Activated T-helper 2 cell treated with anti-CD3 and anti-CD28 coated beads, Interferon-gamma antibody, Interleukin-2, Interleukin-4, amounts not matched to agents 10 μg/mL and 5 μg/mL and 100 μg/mL, durations not matched to agents 14 hours and 24 hours and 36 hours (primary cell): ENCODE results near the gene GJA3. TPM values are rescaled to one million over a fixed set of nuclear protein-coding genes. Genes with fewer than 3 reads are reported as not detected.
A peak's percentile ranks its signal among the peaks of the same experiment; 100 is the strongest.

Experiments
- DNase-seq: peaks from one replicate; pipeline ENCODE4 v3.0.0; 2021; ENCODE audit warnings: low spot score
- H3K27ac Mint-ChIP-seq: one replicate; pipeline ENCODE4 v1.8.0; 2021; ENCODE audit warnings: mixed read lengths
- H3K27me3 Mint-ChIP-seq: one replicate; pipeline ENCODE4 v1.8.0; 2021; ENCODE audit warnings: low read depth, mixed read lengths
- H3K36me3 Mint-ChIP-seq: one replicate; pipeline ENCODE4 v1.8.0; 2021; ENCODE audit warnings: low read depth, mixed read lengths
- H3K4me1 Mint-ChIP-seq: one replicate; pipeline ENCODE4 v1.8.0; 2021; ENCODE audit warnings: low read depth, mixed read lengths
- H3K4me3 Mint-ChIP-seq: one replicate; pipeline ENCODE4 v1.8.0; 2021; ENCODE audit warnings: low read depth, mild to moderate bottlenecking, moderate library complexity, mixed read lengths
- H3K9me3 Mint-ChIP-seq: one replicate; pipeline ENCODE4 v1.8.0; 2021; ENCODE audit warnings: mixed read lengths
- intact Hi-C: fragments of 100-400 bp; cut with micrococcal nuclease; formaldehyde crosslinking; loops from one replicate; pipeline ENCODE4 v1.15.1; 2023
- total RNA-seq: library from RNA; stranded (reverse); gene quantifications from 2 replicates; pipeline ENCODE4 v1.2.3, GENCODE V29; 2022

Gene GJA3
- total RNA-seq, 1 donor from 2014 or later: 0.07 TPM

GRCh38 chr13:20191311-20192157, 30.7 kb upstream of the GJA3 start:
- DNase-seq: no peak
- H3K4me3 Mint-ChIP-seq: peak overlapping the region; percentile 54
- no peaks in the 10 kb centered on the region for H3K36me3 Mint-ChIP-seq
- intact Hi-C loops: loop anchor here (5.0 kb wide), 1 partner anchor 511 kb away; the partner anchor contains the start of gene IL17D
- H3K9me3 Mint-ChIP-seq: no peaks in the 10 kb centered on the region
- peaks cover 11% of the 10 kb centered on the region for H3K4me1 Mint-ChIP-seq
- no peak overlapping the region for H3K27ac Mint-ChIP-seq
- H3K27me3 Mint-ChIP-seq: peaks cover 61% of the 10 kb centered on the region

GRCh38 chr13:20190481-20191310, 29.8 kb upstream of the GJA3 start:
- intact Hi-C loops: loop anchor here (5.0 kb wide), 1 partner anchor 512 kb away; the partner anchor contains the start of gene IL17D
- H3K9me3 Mint-ChIP-seq: no peaks in the 10 kb centered on the region
- H3K4me1 Mint-ChIP-seq: peaks cover 11% of the 10 kb centered on the region
- no peak for DNase-seq
- no peaks in the 10 kb centered on the region for H3K36me3 Mint-ChIP-seq
- peak overlapping the region; percentile 23 for H3K4me3 Mint-ChIP-seq
- no peak overlapping the region for H3K27ac Mint-ChIP-seq
- H3K27me3 Mint-ChIP-seq: peaks cover 56% of the 10 kb centered on the region

GRCh38 chr13:20190076-20190475, 29.2 kb upstream of the GJA3 start:
- DNase-seq: no peak
- H3K9me3 Mint-ChIP-seq: no peaks in the 10 kb centered on the region
- intact Hi-C loops: loop anchor here (5.0 kb wide), 1 partner anchor 512 kb away; the partner anchor contains the start of gene IL17D
- peaks cover 50% of the 10 kb centered on the region for H3K27me3 Mint-ChIP-seq
- no peak overlapping the region for H3K4me3 Mint-ChIP-seq
- no peak overlapping the region for H3K27ac Mint-ChIP-seq
- H3K4me1 Mint-ChIP-seq: peaks cover 11% of the 10 kb centered on the region
- H3K36me3 Mint-ChIP-seq: no peaks in the 10 kb centered on the region

- intact Hi-C loops: no loop called here
- Mint-ChIP-seq H3K4me1 (peaks cover 3% of the 10 kb centered on the region), H3K27me3 (peaks cover 39% of the 10 kb centered on the region), H3K36me3 (no peaks in the 10 kb centered on the region), H3K9me3 (no peaks in the 10 kb centered on the region), H3K27ac (no peak overlapping the region), H3K4me3 (no peak overlapping the region)
- DNase-seq: no peak
Observed at GRCh38 chr13:20188667-20189553, 28.1 kb upstream of the GJA3 start.

DNA sequence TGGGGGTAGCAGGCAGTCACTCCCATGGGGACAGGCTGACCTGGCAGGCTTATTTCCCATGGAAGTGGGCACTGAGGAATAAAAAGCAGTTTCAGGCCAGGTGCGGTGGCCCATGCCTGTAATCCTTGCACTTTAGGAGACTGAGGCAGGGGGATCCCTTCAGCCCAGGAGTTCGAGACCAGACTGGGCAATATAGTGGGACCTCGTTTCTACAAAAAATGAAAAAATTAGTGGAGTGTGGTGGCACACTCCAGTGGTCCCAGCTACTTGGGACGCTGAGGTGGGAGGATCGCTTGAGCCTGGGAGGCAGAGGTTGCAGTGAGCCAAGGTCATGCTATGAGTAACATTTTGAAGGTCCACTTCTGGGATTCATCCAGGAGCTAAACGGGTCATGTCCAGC, 25.9 kb upstream of the GJA3 start:
- no peak overlapping the region for H3K27ac Mint-ChIP-seq
- H3K9me3 Mint-ChIP-seq: no peaks in the 10 kb centered on the region
- peaks cover 38% of the 10 kb centered on the region for H3K27me3 Mint-ChIP-seq
- intact Hi-C loops: no loop called here
- H3K36me3 Mint-ChIP-seq: no peaks in the 10 kb centered on the region
- H3K4me1 Mint-ChIP-seq: no peaks in the 10 kb centered on the region
- no peak for DNase-seq
- H3K4me3 Mint-ChIP-seq: no peak overlapping the region

DNA sequence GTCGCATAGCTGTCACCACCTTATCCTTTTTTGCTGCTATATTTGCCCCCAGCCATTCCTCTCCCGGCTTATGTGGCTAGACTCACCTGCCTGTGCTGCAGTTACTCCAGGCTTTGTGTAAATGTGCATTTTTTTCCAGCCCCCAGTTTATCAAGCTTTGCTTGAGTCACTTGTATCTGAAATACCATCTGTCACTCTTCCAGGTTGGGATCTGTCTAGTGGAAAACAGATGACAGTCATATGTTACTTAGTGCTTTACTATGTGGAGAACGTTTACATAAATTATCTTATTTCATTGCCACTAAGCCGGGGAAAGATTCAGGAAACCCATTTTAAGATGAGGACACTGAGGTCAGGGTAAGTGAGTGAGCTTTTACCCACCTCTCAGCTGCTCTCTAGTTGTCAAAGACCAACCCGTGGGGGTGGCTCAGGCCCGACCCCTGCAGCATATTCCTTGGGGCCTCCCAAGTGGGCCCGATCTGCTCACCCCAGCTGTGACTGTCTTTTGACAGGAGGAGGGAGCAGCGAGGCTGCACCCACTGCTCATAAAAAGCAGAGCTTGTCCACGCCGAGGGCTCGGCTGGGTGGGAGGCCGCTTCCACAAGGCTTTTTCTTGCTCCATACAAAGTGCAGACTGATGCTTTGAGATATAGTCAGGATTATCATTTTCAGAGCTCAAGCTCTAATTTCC, 24.7 kb upstream of the GJA3 start:
- Mint-ChIP-seq H3K9me3 (no peaks in the 10 kb centered on the region), H3K36me3 (no peaks in the 10 kb centered on the region), H3K4me3 (no peak overlapping the region), H3K27ac (no peak overlapping the region), H3K4me1 (no peaks in the 10 kb centered on the region), H3K27me3 (peaks cover 33% of the 10 kb centered on the region)
- intact Hi-C loops: no loop called here
- no peak for DNase-seq

DNA sequence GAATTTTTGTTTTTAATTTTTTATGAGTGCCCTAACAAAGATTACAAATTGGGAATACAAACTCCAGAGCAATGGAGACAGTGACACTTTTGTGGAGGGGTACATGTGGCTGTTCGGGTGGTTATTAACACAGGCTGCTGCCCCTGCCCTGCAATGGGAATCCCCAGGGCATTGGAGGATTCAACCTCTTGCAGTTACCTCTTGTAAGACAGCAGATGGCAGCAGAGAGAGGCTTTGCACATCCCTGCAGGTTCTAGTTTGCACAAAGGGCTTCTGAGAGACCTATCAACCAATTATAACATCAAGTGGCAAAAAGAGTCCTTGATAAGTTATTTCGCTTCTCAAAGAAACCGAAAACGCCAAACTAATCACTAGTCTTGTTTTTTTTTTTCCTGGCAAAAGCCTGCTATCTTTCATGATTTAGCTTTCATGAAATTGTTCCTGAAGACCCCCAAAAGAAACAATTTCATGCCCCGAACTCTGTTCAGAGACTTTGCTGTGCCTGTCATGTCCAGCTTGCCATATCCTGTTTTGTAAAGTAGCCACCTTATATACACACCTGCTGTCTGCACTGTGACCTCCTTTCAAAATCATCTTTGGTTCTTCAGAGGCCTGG, 21.5 kb upstream of the GJA3 start:
- no peak overlapping the region for H3K4me3 Mint-ChIP-seq
- no peaks in the 10 kb centered on the region for H3K9me3 Mint-ChIP-seq
- no peak overlapping the region for H3K27ac Mint-ChIP-seq
- DNase-seq: no peak
- H3K4me1 Mint-ChIP-seq: no peaks in the 10 kb centered on the region
- intact Hi-C loops: loop anchor here (1.0 kb wide), 1 partner anchor 307 kb away; no protein-coding TSS in a partner anchor
- H3K27me3 Mint-ChIP-seq: peaks cover 45% of the 10 kb centered on the region
- no peaks in the 10 kb centered on the region for H3K36me3 Mint-ChIP-seq

GRCh38 chr13:20181188-20181587, 20.3 kb upstream of the GJA3 start:
- Mint-ChIP-seq H3K27me3 (peaks cover 47% of the 10 kb centered on the region), H3K9me3 (no peaks in the 10 kb centered on the region), H3K36me3 (no peaks in the 10 kb centered on the region), H3K4me3 (no peak overlapping the region), H3K4me1 (no peaks in the 10 kb centered on the region), H3K27ac (no peak overlapping the region)
- no peak for DNase-seq
- intact Hi-C loops: no loop called here

DNA sequence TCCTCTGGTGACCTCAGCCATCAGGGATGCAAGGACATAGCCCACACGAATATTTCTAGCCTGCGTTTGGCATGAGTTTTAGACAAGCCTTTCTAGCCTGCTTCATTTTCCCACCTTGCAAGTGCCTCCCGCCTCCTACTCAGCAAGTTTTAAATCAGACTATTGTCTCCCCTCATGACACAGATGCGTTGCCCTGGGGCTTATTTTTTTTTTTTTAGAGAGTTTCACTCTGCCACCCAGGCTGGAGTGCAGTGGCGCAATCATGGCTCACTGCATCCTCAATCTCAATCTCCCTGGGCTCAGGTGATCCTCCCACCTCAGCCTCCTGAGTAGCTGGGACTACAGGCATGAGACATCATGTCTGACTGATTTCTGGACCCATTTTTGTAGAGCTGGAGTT, 17.3 kb upstream of the GJA3 start:
- Mint-ChIP-seq H3K9me3 (no peaks in the 10 kb centered on the region), H3K27ac (no peak overlapping the region), H3K4me3 (no peak overlapping the region), H3K4me1 (peaks cover 11% of the 10 kb centered on the region), H3K36me3 (no peaks in the 10 kb centered on the region), H3K27me3 (peaks cover 72% of the 10 kb centered on the region)
- no peak for DNase-seq
- intact Hi-C loops: no loop called here

GRCh38 chr13:20177049-20177831, 16.4 kb upstream of the GJA3 start:
- Mint-ChIP-seq H3K27me3 (peaks cover 76% of the 10 kb centered on the region), H3K4me1 (peaks cover 11% of the 10 kb centered on the region), H3K36me3 (no peaks in the 10 kb centered on the region), H3K4me3 (no peak overlapping the region), H3K27ac (no peak overlapping the region), H3K9me3 (no peaks in the 10 kb centered on the region)
- no peak for DNase-seq
- intact Hi-C loops: no loop called here
